ENCODE data around the gene MAP3K19.
"Not testable (repeated sequence)": the region's sequence is repeated elsewhere in the genome, so short reads cannot be mapped to it uniquely, and the experiment has no call there.

MAP3K19 gene

DNA sequence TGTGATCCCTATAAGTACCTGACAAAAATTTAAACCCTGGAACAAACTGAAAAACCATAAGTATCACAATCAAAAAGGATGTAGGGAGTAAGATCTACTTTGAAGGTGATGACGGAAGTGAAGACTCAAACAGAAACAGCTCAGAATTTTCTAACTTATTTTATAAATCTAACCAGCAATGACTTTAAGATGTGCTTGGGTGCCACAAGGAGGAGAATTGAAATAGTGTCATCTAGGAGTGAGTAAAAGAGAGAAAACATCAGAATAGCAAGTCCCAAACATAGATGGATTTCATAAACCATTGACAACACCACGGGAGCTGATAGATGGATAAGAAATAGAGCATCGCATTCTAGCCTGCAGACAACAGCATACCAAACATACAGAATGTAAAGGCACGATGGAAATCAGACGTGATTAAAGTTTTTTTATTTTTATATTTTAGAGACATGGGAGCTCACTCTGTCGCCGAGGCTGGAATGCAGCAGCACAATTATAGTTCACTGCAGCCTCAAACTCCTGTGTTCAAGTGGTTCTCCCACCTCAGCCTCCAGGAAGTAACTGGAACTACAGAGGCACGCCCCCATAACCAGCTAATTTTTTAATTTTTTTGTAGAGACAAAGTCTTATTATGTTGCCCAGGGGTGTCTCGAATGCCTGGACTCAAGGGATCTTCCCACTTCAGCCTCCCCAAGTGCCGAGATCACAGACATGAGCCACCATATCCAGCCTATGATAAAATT is 36.9 kb downstream of the MAP3K19 start:
- H3K4me3 ChIP-seq (ENCODE audit: low read depth, low read length), result no peak overlapping the region
- H3K4me1 ChIP-seq (ENCODE audit: control insufficient read depth, insufficient read depth, low read length), result peaks cover 3% of the 10 kb centered on the region
- H3K9ac ChIP-seq (ENCODE audit: low read depth, low read length), result no peak overlapping the region
- no peaks in the 10 kb centered on the region for H3K36me3 ChIP-seq (ENCODE audit: control insufficient read depth, insufficient read depth, low read length)
- H3K9me3 ChIP-seq (ENCODE audit: control insufficient read depth, insufficient read depth, low read length), result no peaks in the 10 kb centered on the region
- H3K27me3 ChIP-seq (ENCODE audit: control insufficient read depth, insufficient read depth, low read length), result no peaks in the 10 kb centered on the region

DNA sequence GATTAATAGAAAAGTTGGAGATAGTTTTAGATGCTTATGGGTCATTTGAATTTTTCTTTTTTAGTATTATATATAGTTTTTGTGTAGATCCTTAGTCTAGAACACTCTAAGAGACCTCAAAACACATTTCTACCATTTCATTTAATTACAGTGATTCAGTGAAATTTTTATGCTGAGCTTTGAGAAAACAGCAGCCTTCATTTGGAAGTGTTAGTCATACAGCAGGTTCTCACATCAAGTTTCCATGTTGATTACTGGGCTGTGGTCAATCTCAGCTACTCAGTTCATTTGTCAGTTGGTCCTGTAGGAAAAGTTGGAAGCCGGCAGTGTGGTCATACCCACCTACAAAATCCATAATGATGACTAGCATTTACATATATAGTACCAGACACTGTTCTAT is 37.9 kb downstream of the MAP3K19 start:
- no peaks in the 10 kb centered on the region for H3K36me3 ChIP-seq (ENCODE audit: control insufficient read depth, insufficient read depth, low read length)
- no peaks in the 10 kb centered on the region for H3K9me3 ChIP-seq (ENCODE audit: control insufficient read depth, insufficient read depth, low read length)
- H3K4me1 ChIP-seq (ENCODE audit: control insufficient read depth, insufficient read depth, low read length), result peaks cover 3% of the 10 kb centered on the region
- H3K9ac ChIP-seq (ENCODE audit: low read depth, low read length), result no peak overlapping the region
- no peak overlapping the region for H3K4me3 ChIP-seq (ENCODE audit: low read depth, low read length)
- H3K27me3 ChIP-seq (ENCODE audit: control insufficient read depth, insufficient read depth, low read length), result peaks cover 6% of the 10 kb centered on the region

DNA sequence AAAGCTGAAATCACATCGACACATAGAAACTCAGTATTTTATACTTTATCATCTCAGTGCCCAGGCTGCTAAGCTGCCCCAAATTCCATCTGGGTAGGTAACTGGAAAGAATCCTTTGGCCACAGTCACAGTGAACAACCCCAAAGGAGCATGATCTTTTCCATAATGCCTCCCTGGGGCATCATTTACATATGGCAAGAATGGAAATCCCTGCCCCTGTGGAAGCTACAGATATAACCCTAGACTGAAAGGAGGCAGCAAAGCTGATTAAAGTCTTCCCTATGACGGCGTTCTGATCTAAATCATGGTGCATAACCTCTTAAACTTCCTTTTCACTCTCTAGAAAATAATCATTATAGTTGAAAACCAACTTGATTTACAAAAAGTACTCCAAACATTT is 41.5 kb downstream of the MAP3K19 start:
- Histone ChIP-seq H3K4me3 (ENCODE audit: low read depth, low read length) (no peak overlapping the region), H3K9me3 (ENCODE audit: control insufficient read depth, insufficient read depth, low read length) (no peaks in the 10 kb centered on the region), H3K36me3 (ENCODE audit: control insufficient read depth, insufficient read depth, low read length) (no peaks in the 10 kb centered on the region), H3K9ac (ENCODE audit: low read depth, low read length) (no peak overlapping the region), H3K27me3 (ENCODE audit: control insufficient read depth, insufficient read depth, low read length) (peaks cover 6% of the 10 kb centered on the region), H3K4me1 (ENCODE audit: control insufficient read depth, insufficient read depth, low read length) (peaks cover 3% of the 10 kb centered on the region)

DNA sequence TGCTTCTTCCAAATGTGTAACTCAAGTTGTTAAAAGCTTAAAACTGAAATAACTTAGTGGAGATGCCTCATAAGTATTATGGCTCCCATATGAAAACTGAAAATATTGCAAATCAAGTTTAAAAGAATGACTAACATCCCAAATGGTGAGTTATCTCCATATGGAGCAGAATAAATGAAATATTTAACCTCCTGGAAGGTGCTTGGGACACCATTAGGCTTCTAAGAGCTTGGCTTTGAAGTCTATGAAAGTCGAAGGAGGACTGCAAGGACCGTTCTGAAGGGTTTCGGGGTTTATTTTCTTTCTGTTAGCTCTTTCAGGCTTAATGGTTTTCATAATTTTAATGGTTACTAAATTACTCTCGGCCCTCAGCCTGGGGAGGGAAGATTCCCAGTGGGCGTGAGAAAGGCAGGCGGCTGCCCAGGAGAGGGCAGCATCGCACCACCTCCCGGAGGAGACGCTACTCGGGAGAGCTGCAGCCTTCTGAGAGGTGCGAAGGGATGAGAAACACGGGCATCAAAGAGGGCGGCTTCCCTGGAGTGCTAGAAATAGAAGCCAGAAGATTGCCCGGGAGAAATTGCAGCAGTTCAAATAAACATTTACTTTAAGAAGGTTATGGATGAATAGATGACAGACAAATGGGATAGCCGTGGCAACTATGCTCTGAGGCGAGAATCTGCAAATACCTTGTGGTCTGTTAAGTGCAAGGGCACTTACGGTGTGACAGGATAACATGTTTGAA is 43.1 kb downstream of the MAP3K19 start:
- Histone ChIP-seq H3K9ac (ENCODE audit: low read depth, low read length) (no peak overlapping the region), H3K4me1 (ENCODE audit: control insufficient read depth, insufficient read depth, low read length) (peaks cover 3% of the 10 kb centered on the region), H3K36me3 (ENCODE audit: control insufficient read depth, insufficient read depth, low read length) (no peaks in the 10 kb centered on the region), H3K4me3 (ENCODE audit: low read depth, low read length) (no peak overlapping the region), H3K9me3 (ENCODE audit: control insufficient read depth, insufficient read depth, low read length) (no peaks in the 10 kb centered on the region), H3K27me3 (ENCODE audit: control insufficient read depth, insufficient read depth, low read length) (peaks cover 6% of the 10 kb centered on the region)

DNA sequence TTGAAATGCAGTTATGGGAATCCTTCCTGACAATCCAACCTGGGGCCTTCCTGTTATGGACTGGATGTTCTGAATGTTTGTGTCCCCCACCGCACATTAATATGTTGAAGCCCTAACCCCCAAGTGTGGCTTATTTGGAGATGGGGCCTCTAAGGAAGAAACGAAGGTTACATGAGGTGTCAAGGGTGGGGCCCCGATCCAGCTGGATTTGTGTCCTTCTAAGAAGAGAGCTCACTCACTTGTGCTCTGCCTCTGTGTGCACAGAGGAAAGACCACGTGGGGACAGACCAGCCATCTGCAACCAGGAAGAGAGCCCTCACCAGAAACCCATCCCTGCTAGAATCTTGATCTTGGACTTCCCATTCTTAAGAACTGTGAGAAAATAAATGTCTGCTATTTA is 44.4 kb downstream of the MAP3K19 start:
- H3K9ac ChIP-seq (ENCODE audit: low read depth, low read length), result no peak overlapping the region

DNA sequence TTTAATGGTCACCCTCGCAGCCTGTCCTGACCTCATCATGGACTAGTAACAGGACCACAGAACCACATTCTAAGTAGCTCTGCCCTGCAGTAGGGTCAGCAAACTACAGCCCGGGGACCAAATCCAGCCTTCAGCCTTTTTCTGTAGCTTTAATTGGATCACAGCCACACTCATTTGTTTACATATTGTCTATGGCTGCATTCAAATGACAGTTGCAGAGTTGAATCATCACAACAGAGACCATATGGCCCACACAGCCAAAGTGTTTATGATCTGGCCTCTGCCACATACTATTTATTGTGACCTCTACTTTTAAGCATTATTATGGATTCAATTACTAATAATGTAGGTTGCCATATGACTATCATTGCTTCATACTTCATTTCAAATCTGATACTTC is 47.7 kb downstream of the MAP3K19 start:
- Histone ChIP-seq H3K4me1 (ENCODE audit: control insufficient read depth, insufficient read depth, low read length) (no peaks in the 10 kb centered on the region), H3K27me3 (ENCODE audit: control insufficient read depth, insufficient read depth, low read length) (peaks cover 2% of the 10 kb centered on the region), H3K36me3 (ENCODE audit: control insufficient read depth, insufficient read depth, low read length) (no peaks in the 10 kb centered on the region), H3K9me3 (ENCODE audit: control insufficient read depth, insufficient read depth, low read length) (no peaks in the 10 kb centered on the region), H3K4me3 (ENCODE audit: low read depth, low read length) (no peak overlapping the region), H3K9ac (ENCODE audit: low read depth, low read length) (no peak overlapping the region)

More for the DNA sequence above, 44.4 kb downstream of the MAP3K19 start:
- Histone ChIP-seq H3K4me1 (ENCODE audit: control insufficient read depth, insufficient read depth, low read length) (peaks cover 3% of the 10 kb centered on the region), H3K9me3 (ENCODE audit: control insufficient read depth, insufficient read depth, low read length) (no peaks in the 10 kb centered on the region), H3K36me3 (ENCODE audit: control insufficient read depth, insufficient read depth, low read length) (no peaks in the 10 kb centered on the region), H3K4me3 (ENCODE audit: low read depth, low read length) (no peak overlapping the region), H3K27me3 (ENCODE audit: control insufficient read depth, insufficient read depth, low read length) (peaks cover 6% of the 10 kb centered on the region)

DNA sequence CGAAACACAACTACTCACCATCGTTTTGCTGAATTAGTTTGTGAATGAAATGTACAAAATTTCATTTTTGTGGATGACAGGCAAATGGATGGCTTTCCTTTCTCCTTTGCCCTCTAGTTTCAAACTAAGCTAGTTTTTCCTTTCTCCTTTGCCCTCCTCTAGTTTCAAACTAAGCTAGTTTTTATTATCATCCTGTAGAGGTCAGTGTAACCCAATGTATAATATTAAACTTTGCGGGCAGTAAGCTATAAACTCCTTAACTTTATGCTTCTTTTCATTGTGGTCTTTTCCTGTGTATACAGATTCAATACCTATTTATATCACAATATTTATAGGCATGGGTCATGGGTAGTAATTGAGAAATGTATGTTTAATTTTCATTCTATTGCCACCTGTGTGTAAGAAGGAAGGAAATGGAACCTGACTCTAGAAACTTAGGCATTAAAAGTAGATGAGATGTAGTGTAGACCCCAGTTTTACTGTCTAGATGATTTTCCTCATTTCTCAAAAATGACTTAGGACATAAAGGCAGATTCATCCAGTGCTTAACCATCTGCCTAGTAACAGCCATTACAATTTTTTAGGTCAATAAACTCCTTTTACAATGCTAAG is 58.1 kb downstream of the MAP3K19 start:
- Histone ChIP-seq H3K36me3 (ENCODE audit: control insufficient read depth, insufficient read depth, low read length) (no peaks in the 10 kb centered on the region), H3K4me1 (ENCODE audit: control insufficient read depth, insufficient read depth, low read length) (no peaks in the 10 kb centered on the region), H3K4me3 (ENCODE audit: low read depth, low read length) (no peak overlapping the region), H3K27me3 (ENCODE audit: control insufficient read depth, insufficient read depth, low read length) (no peaks in the 10 kb centered on the region), H3K9me3 (ENCODE audit: control insufficient read depth, insufficient read depth, low read length) (no peaks in the 10 kb centered on the region), H3K9ac (ENCODE audit: low read depth, low read length) (no peak overlapping the region)

DNA sequence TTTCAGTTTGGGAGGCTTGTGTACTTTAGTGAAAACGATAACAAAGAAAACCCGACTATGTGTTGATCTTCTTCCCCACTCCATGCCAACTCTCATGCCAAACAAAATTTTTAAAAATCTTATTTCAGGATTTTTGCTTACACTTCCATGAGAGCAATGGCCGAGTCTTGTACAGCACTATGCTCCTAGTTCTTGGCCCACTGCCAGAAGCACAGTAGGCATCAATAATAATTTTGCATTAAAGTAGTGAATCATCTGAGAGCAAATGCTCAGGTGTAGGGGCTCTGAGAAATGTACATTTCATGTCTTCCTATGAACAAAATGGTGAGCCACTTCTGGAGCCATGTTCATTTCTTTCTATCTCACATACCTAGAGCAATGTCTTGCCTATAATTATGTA is 62.2 kb downstream of the MAP3K19 start:
- no peaks in the 10 kb centered on the region for H3K4me1 ChIP-seq (ENCODE audit: control insufficient read depth, insufficient read depth, low read length)
- H3K36me3 ChIP-seq (ENCODE audit: control insufficient read depth, insufficient read depth, low read length), result no peaks in the 10 kb centered on the region
- H3K4me3 ChIP-seq (ENCODE audit: low read depth, low read length), result no peak overlapping the region
- H3K9me3 ChIP-seq (ENCODE audit: control insufficient read depth, insufficient read depth, low read length), result no peaks in the 10 kb centered on the region
- H3K9ac ChIP-seq (ENCODE audit: low read depth, low read length), result no peak overlapping the region
- H3K27me3 ChIP-seq (ENCODE audit: control insufficient read depth, insufficient read depth, low read length), result no peaks in the 10 kb centered on the region

DNA sequence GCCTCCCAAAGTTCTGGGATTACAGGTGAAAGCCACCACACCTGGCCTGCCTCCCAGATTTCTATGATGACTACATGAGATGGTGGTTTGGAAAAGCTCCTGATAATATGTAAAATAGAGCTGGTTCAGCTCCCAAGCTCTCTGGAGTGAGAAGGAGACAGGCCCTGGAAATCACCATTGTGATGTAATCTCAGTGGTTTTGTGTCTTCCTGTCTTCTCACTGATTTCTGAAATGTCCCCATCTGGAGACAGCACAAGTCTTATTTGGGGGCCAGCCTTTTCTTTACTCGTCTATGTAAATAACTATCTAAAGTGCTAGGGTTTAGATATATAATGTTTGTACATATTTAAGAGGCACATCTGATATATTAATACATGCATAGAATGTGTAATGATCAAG is 64.6 kb downstream of the MAP3K19 start:
- Histone ChIP-seq H3K9me3 (ENCODE audit: control insufficient read depth, insufficient read depth, low read length) (no peaks in the 10 kb centered on the region), H3K36me3 (ENCODE audit: control insufficient read depth, insufficient read depth, low read length) (no peaks in the 10 kb centered on the region), H3K27me3 (ENCODE audit: control insufficient read depth, insufficient read depth, low read length) (no peaks in the 10 kb centered on the region), H3K9ac (ENCODE audit: low read depth, low read length) (no peak overlapping the region), H3K4me1 (ENCODE audit: control insufficient read depth, insufficient read depth, low read length) (no peaks in the 10 kb centered on the region), H3K4me3 (ENCODE audit: low read depth, low read length) (no peak overlapping the region)

DNA sequence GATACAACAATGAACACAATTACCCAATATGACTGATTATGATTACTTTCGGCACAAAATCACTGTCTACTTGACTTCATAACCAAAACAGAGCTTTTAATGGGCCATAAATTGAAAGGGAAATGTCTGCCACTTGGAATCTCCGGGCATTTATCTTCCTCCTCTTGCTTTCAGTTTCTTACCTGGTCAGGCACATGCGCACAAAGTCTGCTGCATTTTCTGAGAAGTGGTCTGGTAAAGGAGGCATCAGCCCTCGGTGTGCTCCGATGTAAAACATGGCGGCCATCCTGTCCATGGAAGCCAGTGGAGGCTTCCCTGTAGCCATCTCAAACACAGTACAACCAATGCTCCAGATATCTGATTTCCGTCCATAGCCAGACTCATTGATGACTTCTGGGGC is 66.6 kb downstream of the MAP3K19 start:
- no peaks in the 10 kb centered on the region for H3K4me1 ChIP-seq (ENCODE audit: control insufficient read depth, insufficient read depth, low read length)
- H3K9ac ChIP-seq (ENCODE audit: low read depth, low read length), result no peak overlapping the region
- H3K36me3 ChIP-seq (ENCODE audit: control insufficient read depth, insufficient read depth, low read length), result no peaks in the 10 kb centered on the region
- no peaks in the 10 kb centered on the region for H3K9me3 ChIP-seq (ENCODE audit: control insufficient read depth, insufficient read depth, low read length)
- H3K27me3 ChIP-seq (ENCODE audit: control insufficient read depth, insufficient read depth, low read length), result no peaks in the 10 kb centered on the region
- no peak overlapping the region for H3K4me3 ChIP-seq (ENCODE audit: low read depth, low read length)

DNA sequence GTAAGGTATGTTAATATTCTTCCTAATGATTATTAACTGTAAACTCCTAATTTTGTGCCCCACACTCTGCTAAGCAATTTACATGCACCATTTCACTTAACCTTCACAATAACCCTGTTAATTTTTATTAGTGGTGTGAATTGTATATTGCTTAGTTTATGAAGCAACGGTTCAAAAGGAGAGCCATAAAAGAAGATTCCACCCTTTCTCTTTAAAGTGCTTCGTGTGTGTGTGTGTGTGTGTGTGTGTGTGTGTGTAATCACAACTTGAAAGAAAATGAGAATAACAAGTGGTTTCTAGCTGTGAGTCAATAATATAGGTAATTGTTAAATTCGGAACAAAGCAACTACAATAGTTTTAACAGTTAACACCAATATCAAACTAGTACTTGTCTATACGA is 68.0 kb downstream of the MAP3K19 start:
- Histone ChIP-seq H3K27me3 (ENCODE audit: control insufficient read depth, insufficient read depth, low read length) (no peaks in the 10 kb centered on the region), H3K4me1 (ENCODE audit: control insufficient read depth, insufficient read depth, low read length) (no peaks in the 10 kb centered on the region), H3K9me3 (ENCODE audit: control insufficient read depth, insufficient read depth, low read length) (no peaks in the 10 kb centered on the region), H3K36me3 (ENCODE audit: control insufficient read depth, insufficient read depth, low read length) (no peaks in the 10 kb centered on the region), H3K4me3 (ENCODE audit: low read depth, low read length) (no peak overlapping the region), H3K9ac (ENCODE audit: low read depth, low read length) (no peak overlapping the region)

DNA sequence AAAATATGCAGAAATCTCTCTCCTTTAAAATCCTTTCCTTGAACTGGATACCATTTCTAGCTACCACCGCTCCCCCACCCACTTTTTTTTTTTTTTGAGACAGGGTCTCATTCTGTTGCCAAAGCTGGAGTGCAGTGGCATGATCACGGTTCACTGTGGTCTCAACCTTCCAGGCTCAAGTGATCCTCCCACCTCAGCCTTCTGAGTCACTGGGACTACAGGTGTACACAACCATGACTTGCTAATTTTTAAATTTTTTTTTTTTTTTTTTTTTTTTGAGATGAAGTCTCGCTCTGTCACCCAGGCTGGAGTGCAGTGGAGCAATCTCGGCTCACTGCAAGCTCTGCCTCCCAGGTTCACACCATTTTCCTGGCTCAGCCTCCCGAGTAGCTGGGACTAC is 70.1 kb downstream of the MAP3K19 start:
- H3K4me1 ChIP-seq (ENCODE audit: control insufficient read depth, insufficient read depth, low read length); H3K9me3 ChIP-seq (ENCODE audit: control insufficient read depth, insufficient read depth, low read length); H3K27me3 ChIP-seq (ENCODE audit: control insufficient read depth, insufficient read depth, low read length); H3K9ac ChIP-seq (ENCODE audit: low read depth, low read length); H3K4me3 ChIP-seq (ENCODE audit: low read depth, low read length); H3K36me3 ChIP-seq (ENCODE audit: control insufficient read depth, insufficient read depth, low read length): not testable (repeated sequence)
